Sigmoid colon (tissue), 7 donors: ENCODE measurements around the gene TXLNB. TPM values are rescaled to one million over a fixed set of nuclear protein-coding genes. Genes with fewer than 3 reads are reported as not detected.
"Not testable (repeated sequence)": the region's sequence is repeated elsewhere in the genome, so short reads cannot be mapped to it uniquely, and the experiment has no call there.

ENCODE experiments used
- DNase-seq: peaks from one replicate; pipeline ENCODE4 v3.0.0-alpha.2; 2019
- H3K27ac ChIP-seq, 4 donors: fragments of 200-600 bp; sonication (generic); one replicate each; pipeline ENCODE4 v1.5.1; 2016 to 2019; ENCODE audit warnings: mild to moderate bottlenecking in 1 of 4
- H3K27me3 ChIP-seq, 3 donors: fragments of 200-600 bp; sonication (generic); one replicate each; pipeline ENCODE4 v1.5.1; 2019; ENCODE audit warnings: mild to moderate bottlenecking in 1 of 3
- H3K36me3 ChIP-seq, 4 donors: fragments of 200-600 bp; sonication (generic); one replicate each; pipeline ENCODE4 v1.5.1; 2016 to 2019
- H3K4me1 ChIP-seq, 4 donors: fragments of 200-600 bp; sonication (generic); one replicate each; pipeline ENCODE4 v1.5.1; 2017 to 2019
- H3K4me3 ChIP-seq, 4 donors: fragments of 200-600 bp; sonication (generic); one replicate each; pipeline ENCODE4 v1.5.1; 2017 to 2019; ENCODE audit warnings: mild to moderate bottlenecking in 2 of 4, moderate library complexity in 1 of 4
- H3K9me3 ChIP-seq, 4 donors: fragments of 200-600 bp in 3 of 4; sonication (generic) in 3 of 4; one replicate each; pipeline versions ENCODE4 v1.5.1 to v1.6.1; 2013 to 2019
- EP300 ChIP-seq, 4 donors: sonication (generic); formaldehyde crosslinking; IDR thresholded peaks; one replicate each; pipeline ENCODE4 v1.6.1; 2017; ENCODE audit warnings: antibody characterized with exemption in 4 of 4
- POLR2A ChIP-seq, 2 donors: fragments of 450-650 bp; IDR thresholded peaks; one replicate each; pipeline ENCODE4 v1.6.1; 2016; ENCODE audit warnings: antibody characterized with exemption in 2 of 2, mild to moderate bottlenecking in 2 of 2, moderate library complexity in 2 of 2
- POLR2AphosphoS5 ChIP-seq, 4 donors: sonication (generic); formaldehyde crosslinking; IDR thresholded peaks; one replicate each; pipeline ENCODE4 v1.6.1; 2017; ENCODE audit warnings: antibody characterized with exemption in 4 of 4
- WGBS, 2 donors: extraction: QIAGEN DNeasy Blood & Tissue Kit; methylation state at CpG; one replicate each; pipeline ENCODE4 v1.1.7; 2013; 5-methylcytosine and 5-hydroxymethylcytosine counted together
- intact Hi-C: fragments of 100-400 bp; cut with DNase I; formaldehyde crosslinking; loops from one replicate; pipeline ENCODE4 v1.15.1; 2023
- polyA plus RNA-seq, 3 donors: library from polyadenylated mRNA; stranded (reverse); fragments of 200-250 nt; gene quantifications; one replicate each; pipeline ENCODE4 v1.2.3, GENCODE V29; 2013
- total RNA-seq, 4 donors: library from RNA; depleted of rRNA; stranded (reverse); fragments of >200 nt; gene quantifications; one replicate each; pipeline ENCODE4 v1.1.0, GENCODE V29; 2016
- TF ChIP-seq, protein P1 (sequence below), 4 experiments: fragments of 450-650 bp in 3 of 4; fragments of 200-600 bp in 1 of 4; IDR thresholded peaks; one replicate each; pipeline ENCODE4 v1.5.1; 2016 to 2019; ENCODE audit warnings: antibody characterized with exemption in 4 of 4, mild to moderate bottlenecking in 3 of 4, moderate library complexity in 2 of 4
- donor health status: healthy with polysubstance abuse.
- donor health status: Bipolar disorder and iron deficiency.
- donor health status: healthy.

TXLNB gene
- total and polyA plus RNA-seq, 7 donors: 0.58 to 3.9 (median 1.7) TPM; not detected in 1

DNA sequence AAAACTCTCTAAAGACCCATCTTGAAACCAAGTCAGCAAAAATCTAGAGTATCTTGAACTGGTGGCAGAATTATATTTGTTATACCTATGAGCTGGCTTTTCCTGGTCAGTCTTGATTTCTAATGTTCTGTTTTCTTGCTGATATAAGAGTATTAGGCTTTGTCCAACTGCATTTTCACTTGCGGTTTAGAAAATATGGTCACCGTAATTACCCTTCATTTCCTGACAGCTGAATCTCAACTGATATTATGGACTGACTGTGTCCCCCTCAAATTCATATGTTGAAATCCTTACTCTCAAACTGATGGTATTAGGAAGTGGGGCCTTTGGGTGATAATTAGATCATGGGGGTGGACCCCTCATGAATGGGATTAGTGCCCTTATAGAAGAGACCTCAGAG is 72.1 kb downstream of the TXLNB start:
- Histone ChIP-seq H3K27me3 (no peaks in the 10 kb centered on the region), H3K27ac (peak overlapping the region in 3 of 4 donors; percentile 25 to 53 (median 40)), H3K4me1 (peaks cover 0 to 6% (median 2%) of the 10 kb centered on the region in 4 donors), H3K9me3 (no peaks in the 10 kb centered on the region), H3K4me3 (no peak overlapping the region), H3K36me3 (no peaks in the 10 kb centered on the region)
- TF ChIP-seq, protein P1, sequence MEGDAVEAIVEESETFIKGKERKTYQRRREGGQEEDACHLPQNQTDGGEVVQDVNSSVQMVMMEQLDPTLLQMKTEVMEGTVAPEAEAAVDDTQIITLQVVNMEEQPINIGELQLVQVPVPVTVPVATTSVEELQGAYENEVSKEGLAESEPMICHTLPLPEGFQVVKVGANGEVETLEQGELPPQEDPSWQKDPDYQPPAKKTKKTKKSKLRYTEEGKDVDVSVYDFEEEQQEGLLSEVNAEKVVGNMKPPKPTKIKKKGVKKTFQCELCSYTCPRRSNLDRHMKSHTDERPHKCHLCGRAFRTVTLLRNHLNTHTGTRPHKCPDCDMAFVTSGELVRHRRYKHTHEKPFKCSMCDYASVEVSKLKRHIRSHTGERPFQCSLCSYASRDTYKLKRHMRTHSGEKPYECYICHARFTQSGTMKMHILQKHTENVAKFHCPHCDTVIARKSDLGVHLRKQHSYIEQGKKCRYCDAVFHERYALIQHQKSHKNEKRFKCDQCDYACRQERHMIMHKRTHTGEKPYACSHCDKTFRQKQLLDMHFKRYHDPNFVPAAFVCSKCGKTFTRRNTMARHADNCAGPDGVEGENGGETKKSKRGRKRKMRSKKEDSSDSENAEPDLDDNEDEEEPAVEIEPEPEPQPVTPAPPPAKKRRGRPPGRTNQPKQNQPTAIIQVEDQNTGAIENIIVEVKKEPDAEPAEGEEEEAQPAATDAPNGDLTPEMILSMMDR (IDR thresholded peaks at IDR 0.05): no peak
- TF ChIP-seq POLR2AphosphoS5 (IDR thresholded peaks at IDR 0.05) (no peak), POLR2A (IDR thresholded peaks at IDR 0.05) (no peak), EP300 (IDR thresholded peaks at IDR 0.05) (no peak)
- no peak for DNase-seq
- 94 to 98% methylated on average over 2 of the region's 2 CpGs for WGBS, 2 donors
- intact Hi-C loops: loop anchor here (1.0 kb wide), 1 partner anchor 145 kb away; no protein-coding TSS in a partner anchor

GRCh38 chr6:139219271-139219729 is 72.5 kb downstream of the TXLNB start:
- WGBS, 2 donors: 11 to 15% methylated on average over 7 of the region's 7 CpGs
- TF ChIP-seq POLR2A (IDR thresholded peaks at IDR 0.05): no peak
- TF ChIP-seq EP300 (IDR thresholded peaks at IDR 0.05): no peak
- TF ChIP-seq, protein P1 (IDR thresholded peaks at IDR 0.05): peak; percentile 56 to 72 (median 66)
- no peak for TF ChIP-seq POLR2AphosphoS5 (IDR thresholded peaks at IDR 0.05)
- Histone ChIP-seq H3K4me3 (no peak overlapping the region), H3K27ac (peak overlapping the region in 3 of 4 donors; percentile 25 to 53 (median 40)), H3K27me3 (no peaks in the 10 kb centered on the region), H3K36me3 (no peaks in the 10 kb centered on the region), H3K9me3 (no peaks in the 10 kb centered on the region), H3K4me1 (peaks cover 0 to 6% (median 2%) of the 10 kb centered on the region in 4 donors)
- intact Hi-C loops: loop anchor here (1.0 kb wide), 1 partner anchor 145 kb away; no protein-coding TSS in a partner anchor
- DNase-seq: peak; percentile 89

GRCh38 chr6:139212460-139212859 is 79.3 kb downstream of the TXLNB start:
- intact Hi-C loops, H3K27ac ChIP-seq, H3K36me3 ChIP-seq, DNase-seq, H3K9me3 ChIP-seq, H3K27me3 ChIP-seq, H3K4me1 ChIP-seq, H3K4me3 ChIP-seq: not testable (repeated sequence)
- 89 to 100% methylated on average over 1 of the region's 2 CpGs for WGBS, 2 donors

GRCh38 chr6:139210766-139211165 is 81.0 kb downstream of the TXLNB start:
- H3K27me3 ChIP-seq, H3K36me3 ChIP-seq, H3K27ac ChIP-seq, intact Hi-C loops, H3K4me1 ChIP-seq, DNase-seq, H3K9me3 ChIP-seq, H3K4me3 ChIP-seq: not testable (repeated sequence)
- WGBS, 2 donors: 78 to 95% methylated on average over 10 of the region's 10 CpGs

DNA sequence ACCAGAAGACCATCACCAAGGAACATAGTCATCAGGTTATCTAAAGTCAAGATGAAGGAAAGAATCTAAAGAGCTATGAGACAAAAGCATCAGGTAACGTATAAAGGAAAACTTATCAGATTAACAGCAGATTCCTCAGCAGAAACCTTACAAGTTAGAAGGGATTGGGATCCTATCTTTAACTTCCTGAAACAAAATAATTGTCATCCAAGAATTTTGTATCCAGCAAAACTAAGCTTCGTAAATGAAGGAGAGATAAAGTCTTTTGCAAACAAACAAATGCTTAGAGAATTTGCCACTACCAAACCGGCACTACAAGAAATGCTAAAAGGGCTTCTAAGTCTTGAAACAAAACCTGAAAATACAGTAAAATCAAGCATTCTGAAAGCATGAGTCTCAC is 86.0 kb downstream of the TXLNB start:
- intact Hi-C loops: no loop called here

More for the DNA sequence above, 86.0 kb downstream of the TXLNB start:
- Histone ChIP-seq H3K4me3 (no peak overlapping the region), H3K27me3 (no peaks in the 10 kb centered on the region), H3K36me3 (no peaks in the 10 kb centered on the region), H3K27ac (no peak overlapping the region), H3K9me3 (peaks cover 0 to 7% (median 1%) of the 10 kb centered on the region in 4 donors), H3K4me1 (no peaks in the 10 kb centered on the region)
- no peak for DNase-seq
- 95 to 97% methylated on average over 3 of the region's 3 CpGs for whole genome bisulfite sequencing, 2 donors
- TF ChIP-seq POLR2A (IDR thresholded peaks at IDR 0.05) (no peak), EP300 (IDR thresholded peaks at IDR 0.05) (no peak), POLR2AphosphoS5 (IDR thresholded peaks at IDR 0.05) (no peak)
- TF ChIP-seq, protein P1 (IDR thresholded peaks at IDR 0.05): no peak
